ENCODE results near the gene ZRANB3.
"Not testable (repeated sequence)": the region's sequence is repeated elsewhere in the genome, so short reads cannot be mapped to it uniquely, and the experiment has no call there.

The ZRANB3 gene

DNA sequence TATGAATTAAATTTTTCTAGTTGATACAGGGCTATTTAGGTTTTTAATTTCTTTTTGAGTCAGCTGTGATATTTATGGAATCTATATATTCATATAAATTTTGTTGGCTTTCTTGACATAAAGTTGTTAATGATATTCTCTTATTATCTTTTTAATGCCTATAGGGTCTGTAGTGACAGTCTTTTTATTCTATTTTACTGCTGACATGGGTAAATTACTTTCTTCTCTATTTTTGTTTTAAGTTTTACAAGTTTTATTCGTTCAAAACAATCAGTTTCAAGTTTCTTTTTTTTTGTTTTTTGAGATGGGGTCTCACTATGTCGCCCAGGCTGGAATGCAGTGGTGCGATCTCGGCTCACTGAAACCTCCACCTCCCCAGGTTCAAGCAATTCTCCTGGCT is 226.3 kb downstream of the ZRANB3 start:
- Histone ChIP-seq H3K36me3 (no peaks in the 10 kb centered on the region), H3K27me3 (no peaks in the 10 kb centered on the region), H3K9me3 (peaks cover 9% of the 10 kb centered on the region), H3K27ac (no peak overlapping the region), H3K4me3 (ENCODE audit: low read depth in 1 of 2, low read length in 1 of 2) (no peak overlapping the region), H3K4me1 (ENCODE audit: control insufficient read depth in 1 of 2, insufficient read depth in 1 of 2, low read depth in 1 of 2, low read length in 1 of 2) (no peaks in the 10 kb centered on the region)
- no peak for TF ChIP-seq CTCF (IDR thresholded peaks at IDR 0.05)

DNA sequence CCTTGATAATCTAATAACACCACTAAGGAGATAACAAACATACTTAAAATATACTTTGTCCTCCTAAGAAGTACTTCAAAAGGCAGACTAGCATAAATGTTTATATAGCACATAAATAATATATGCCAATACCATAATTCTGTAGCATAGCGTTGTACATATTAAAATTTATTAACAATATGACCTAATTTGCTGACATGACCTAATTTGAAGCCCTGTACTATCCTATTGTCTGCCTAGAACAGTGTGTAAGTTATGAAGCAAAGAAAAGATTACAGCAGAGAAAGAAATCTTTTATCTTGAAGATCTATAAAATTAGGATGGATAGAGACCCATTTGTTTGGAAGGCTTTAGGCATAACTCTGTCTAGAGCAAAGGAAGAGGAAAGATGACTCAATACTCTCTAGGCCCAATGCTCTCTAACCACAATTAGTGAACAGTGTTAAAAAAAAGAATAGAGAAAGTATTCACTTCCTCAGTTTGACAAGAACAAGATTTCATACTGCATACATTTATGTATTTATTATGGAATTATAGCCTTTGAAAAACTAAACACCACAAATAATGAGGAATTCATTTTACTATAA is 231.3 kb downstream of the ZRANB3 start:
- H3K9me3 ChIP-seq, result no peaks in the 10 kb centered on the region
- H3K4me1 ChIP-seq (ENCODE audit: control insufficient read depth in 1 of 2, insufficient read depth in 1 of 2, low read depth in 1 of 2, low read length in 1 of 2), result no peaks in the 10 kb centered on the region
- H3K27ac ChIP-seq, result no peak overlapping the region
- TF ChIP-seq CTCF (IDR thresholded peaks at IDR 0.05), result no peak
- H3K27me3 ChIP-seq, result no peaks in the 10 kb centered on the region
- H3K36me3 ChIP-seq, result no peaks in the 10 kb centered on the region
- H3K4me3 ChIP-seq (ENCODE audit: low read depth in 1 of 2, low read length in 1 of 2), result no peak overlapping the region

- Histone ChIP-seq H3K36me3 (no peaks in the 10 kb centered on the region), H3K27ac (no peak overlapping the region), H3K4me1 (ENCODE audit: control insufficient read depth in 1 of 2, insufficient read depth in 1 of 2, low read depth in 1 of 2, low read length in 1 of 2) (no peaks in the 10 kb centered on the region), H3K27me3 (no peaks in the 10 kb centered on the region), H3K9me3 (no peaks in the 10 kb centered on the region), H3K4me3 (ENCODE audit: low read depth in 1 of 2, low read length in 1 of 2) (no peak overlapping the region)
- TF ChIP-seq CTCF (IDR thresholded peaks at IDR 0.05), result no peak
Observed at GRCh38 chr2:135299165-135299564, 231.9 kb downstream of the ZRANB3 start.

DNA sequence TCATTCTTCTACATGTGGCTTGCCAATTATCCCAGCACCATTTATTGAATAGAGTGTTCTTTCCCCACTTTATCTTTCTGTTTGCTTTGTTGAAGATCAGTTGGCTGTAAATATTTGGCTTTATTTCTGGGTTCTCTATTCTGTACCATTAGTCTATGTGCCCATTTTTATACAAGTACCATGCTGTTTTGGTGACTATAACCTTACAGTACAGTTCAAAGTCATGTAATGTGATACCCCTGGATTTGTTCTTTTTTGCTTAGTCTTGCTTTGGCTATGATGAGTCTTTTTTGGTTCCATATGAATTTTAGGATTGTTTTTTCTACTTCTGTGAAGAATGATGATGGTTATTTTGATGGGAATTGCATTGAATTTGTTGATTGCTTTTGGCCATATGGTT is 243.9 kb downstream of the ZRANB3 start:
- H3K27ac ChIP-seq; H3K9me3 ChIP-seq; H3K4me3 ChIP-seq (ENCODE audit: low read depth in 1 of 2, low read length in 1 of 2); H3K27me3 ChIP-seq; H3K36me3 ChIP-seq; H3K4me1 ChIP-seq (ENCODE audit: control insufficient read depth in 1 of 2, insufficient read depth in 1 of 2, low read depth in 1 of 2, low read length in 1 of 2): not testable (repeated sequence)

DNA sequence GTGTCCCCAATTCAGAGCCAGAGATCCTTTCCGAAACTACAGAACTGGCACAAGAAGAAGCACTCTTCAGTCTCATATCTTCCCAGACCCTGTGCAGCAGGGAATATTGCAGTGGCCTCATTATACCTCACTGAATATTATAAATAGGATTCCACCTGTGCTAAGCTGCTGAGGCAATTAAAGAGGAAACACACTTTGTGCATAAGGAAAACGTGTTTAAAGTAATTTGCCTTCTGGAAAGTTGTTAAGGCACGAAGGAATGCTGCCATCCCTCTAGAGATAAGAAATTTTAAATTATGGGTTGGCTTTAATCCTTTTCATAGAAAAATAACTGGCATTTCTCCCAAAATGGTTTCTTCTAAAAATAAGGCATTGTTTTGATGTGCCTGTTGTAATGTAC is 245.6 kb downstream of the ZRANB3 start:
- Histone ChIP-seq H3K27me3 (no peaks in the 10 kb centered on the region), H3K36me3 (no peaks in the 10 kb centered on the region), H3K4me3 (ENCODE audit: low read depth in 1 of 2, low read length in 1 of 2) (no peak overlapping the region), H3K27ac (no peak overlapping the region), H3K9me3 (no peaks in the 10 kb centered on the region), H3K4me1 (ENCODE audit: control insufficient read depth in 1 of 2, insufficient read depth in 1 of 2, low read depth in 1 of 2, low read length in 1 of 2) (no peaks in the 10 kb centered on the region)
- no peak for TF ChIP-seq CTCF (IDR thresholded peaks at IDR 0.05)

GRCh38 chr2:135281379-135281778 is 249.6 kb downstream of the ZRANB3 start:
- Histone ChIP-seq H3K27me3 (no peaks in the 10 kb centered on the region), H3K27ac (no peak overlapping the region), H3K4me3 (ENCODE audit: low read depth in 1 of 2, low read length in 1 of 2) (no peak overlapping the region), H3K9me3 (no peaks in the 10 kb centered on the region), H3K4me1 (ENCODE audit: control insufficient read depth in 1 of 2, insufficient read depth in 1 of 2, low read depth in 1 of 2, low read length in 1 of 2) (no peaks in the 10 kb centered on the region), H3K36me3 (no peaks in the 10 kb centered on the region)
- TF ChIP-seq CTCF (IDR thresholded peaks at IDR 0.05), result no peak
